Measurements from ENCODE around the gene RIPPLY3. TPM values are rescaled to one million over a fixed set of nuclear protein-coding genes. Genes with fewer than 3 reads are reported as not detected.
"Not testable (repeated sequence)": the region's sequence is repeated elsewhere in the genome, so short reads cannot be mapped to it uniquely, and the experiment has no call there.

RIPPLY3 gene
- total RNA-seq, 1 donor from 2014 or later = 0.26 TPM

GRCh38 chr21:37045149-37045548 lies 38.6 kb downstream of the RIPPLY3 start:
- Mint-ChIP-seq H3K36me3 (ENCODE audit: low read depth) (no peaks in the 10 kb centered on the region), H3K27me3 (peaks cover 27% of the 10 kb centered on the region), H3K9me3 (no peaks in the 10 kb centered on the region), H3K4me3 (no peak overlapping the region), H3K4me1 (peaks cover 8% of the 10 kb centered on the region), H3K27ac (no peak overlapping the region)
- intact Hi-C loops (cut with micrococcal nuclease) = no loop called here
- DNase-seq = no peak

GRCh38 chr21:37045556-37045955 lies 39.1 kb downstream of the RIPPLY3 start:
- H3K4me1 Mint-ChIP-seq = peaks cover 8% of the 10 kb centered on the region
- H3K4me3 Mint-ChIP-seq = no peak overlapping the region
- intact Hi-C loops (cut with micrococcal nuclease) = no loop called here
- no peak for DNase-seq
- no peak overlapping the region for H3K27ac Mint-ChIP-seq
- H3K36me3 Mint-ChIP-seq (ENCODE audit: low read depth) = no peaks in the 10 kb centered on the region
- H3K9me3 Mint-ChIP-seq = no peaks in the 10 kb centered on the region
- peaks cover 27% of the 10 kb centered on the region for H3K27me3 Mint-ChIP-seq

- Mint-ChIP-seq H3K27ac (no peak overlapping the region), H3K9me3 (no peaks in the 10 kb centered on the region), H3K36me3 (ENCODE audit: low read depth) (no peaks in the 10 kb centered on the region), H3K4me3 (no peak overlapping the region), H3K27me3 (peaks cover 29% of the 10 kb centered on the region), H3K4me1 (peaks cover 8% of the 10 kb centered on the region)
- intact Hi-C loops (cut with micrococcal nuclease) = no loop called here
- DNase-seq = no peak
Measured at GRCh38 chr21:37047079-37047478, 40.6 kb downstream of the RIPPLY3 start.

- H3K27me3 Mint-ChIP-seq = peaks cover 34% of the 10 kb centered on the region
- H3K4me3 Mint-ChIP-seq; H3K4me1 Mint-ChIP-seq; H3K9me3 Mint-ChIP-seq; DNase-seq; H3K27ac Mint-ChIP-seq; H3K36me3 Mint-ChIP-seq (ENCODE audit: low read depth); intact Hi-C loops (cut with micrococcal nuclease): not testable (repeated sequence)
Measured at GRCh38 chr21:37049741-37050140, 43.2 kb downstream of the RIPPLY3 start.

GRCh38 chr21:37055271-37055855 lies 48.9 kb downstream of the RIPPLY3 start:
- DNase-seq = no peak
- Mint-ChIP-seq H3K4me1 (peaks cover 1% of the 10 kb centered on the region), H3K36me3 (ENCODE audit: low read depth) (no peaks in the 10 kb centered on the region), H3K9me3 (no peaks in the 10 kb centered on the region), H3K27ac (no peak overlapping the region), H3K4me3 (no peak overlapping the region), H3K27me3 (peaks cover 13% of the 10 kb centered on the region)
- intact Hi-C loops (cut with micrococcal nuclease) = no loop called here

GRCh38 chr21:37057614-37058013 lies 51.1 kb downstream of the RIPPLY3 start:
- intact Hi-C loops (cut with micrococcal nuclease) = no loop called here
- no peak overlapping the region for H3K27ac Mint-ChIP-seq
- H3K36me3 Mint-ChIP-seq (ENCODE audit: low read depth) = no peaks in the 10 kb centered on the region
- no peak for DNase-seq
- H3K4me3 Mint-ChIP-seq = no peak overlapping the region
- peaks cover 1% of the 10 kb centered on the region for H3K4me1 Mint-ChIP-seq
- no peaks in the 10 kb centered on the region for H3K9me3 Mint-ChIP-seq
- H3K27me3 Mint-ChIP-seq = peaks cover 11% of the 10 kb centered on the region

GRCh38 chr21:37058261-37058660 lies 51.8 kb downstream of the RIPPLY3 start:
- peaks cover 10% of the 10 kb centered on the region for H3K27me3 Mint-ChIP-seq
- no peak overlapping the region for H3K27ac Mint-ChIP-seq
- intact Hi-C loops (cut with micrococcal nuclease) = no loop called here
- no peaks in the 10 kb centered on the region for H3K36me3 Mint-ChIP-seq (ENCODE audit: low read depth)
- H3K9me3 Mint-ChIP-seq = no peaks in the 10 kb centered on the region
- H3K4me1 Mint-ChIP-seq = peaks cover 1% of the 10 kb centered on the region
- no peak overlapping the region for H3K4me3 Mint-ChIP-seq
- no peak for DNase-seq

GRCh38 chr21:37059181-37059580 lies 52.7 kb downstream of the RIPPLY3 start:
- Mint-ChIP-seq H3K4me3 (no peak overlapping the region), H3K27me3 (peaks cover 7% of the 10 kb centered on the region), H3K36me3 (ENCODE audit: low read depth) (no peaks in the 10 kb centered on the region), H3K27ac (no peak overlapping the region), H3K9me3 (no peaks in the 10 kb centered on the region), H3K4me1 (peaks cover 1% of the 10 kb centered on the region)
- intact Hi-C loops (cut with micrococcal nuclease) = no loop called here
- no peak for DNase-seq

GRCh38 chr21:37060296-37060695 lies 53.8 kb downstream of the RIPPLY3 start:
- H3K27ac Mint-ChIP-seq = no peak overlapping the region
- peaks cover under 1% of the 10 kb centered on the region for H3K27me3 Mint-ChIP-seq
- H3K36me3 Mint-ChIP-seq (ENCODE audit: low read depth) = no peaks in the 10 kb centered on the region
- peaks cover 1% of the 10 kb centered on the region for H3K4me1 Mint-ChIP-seq
- H3K4me3 Mint-ChIP-seq = no peak overlapping the region
- H3K9me3 Mint-ChIP-seq = no peaks in the 10 kb centered on the region
- DNase-seq = no peak
- intact Hi-C loops (cut with micrococcal nuclease) = no loop called here

- DNase-seq = no peak
- Mint-ChIP-seq H3K27ac (no peak overlapping the region), H3K4me3 (no peak overlapping the region), H3K9me3 (no peaks in the 10 kb centered on the region), H3K36me3 (ENCODE audit: low read depth) (no peaks in the 10 kb centered on the region), H3K27me3 (no peaks in the 10 kb centered on the region), H3K4me1 (peaks cover 1% of the 10 kb centered on the region)
- intact Hi-C loops (cut with micrococcal nuclease) = no loop called here
Measured at GRCh38 chr21:37061926-37062592, 55.6 kb downstream of the RIPPLY3 start.

GRCh38 chr21:37062593-37062935 lies 56.1 kb downstream of the RIPPLY3 start:
- Mint-ChIP-seq H3K27ac (no peak overlapping the region), H3K4me3 (no peak overlapping the region), H3K4me1 (peaks cover 1% of the 10 kb centered on the region), H3K27me3 (no peaks in the 10 kb centered on the region), H3K36me3 (ENCODE audit: low read depth) (peaks cover 2% of the 10 kb centered on the region), H3K9me3 (no peaks in the 10 kb centered on the region)
- no peak for DNase-seq
- intact Hi-C loops (cut with micrococcal nuclease) = no loop called here

GRCh38 chr21:37063433-37063832 lies 56.9 kb downstream of the RIPPLY3 start:
- Mint-ChIP-seq H3K4me1 (peaks cover 1% of the 10 kb centered on the region), H3K9me3 (no peaks in the 10 kb centered on the region), H3K4me3 (no peak overlapping the region), H3K27ac (no peak overlapping the region), H3K27me3 (no peaks in the 10 kb centered on the region), H3K36me3 (ENCODE audit: low read depth) (peaks cover 3% of the 10 kb centered on the region)
- intact Hi-C loops (cut with micrococcal nuclease) = no loop called here
- DNase-seq = no peak

GRCh38 chr21:37064841-37065240 lies 58.3 kb downstream of the RIPPLY3 start:
- peaks cover 1% of the 10 kb centered on the region for H3K4me1 Mint-ChIP-seq
- intact Hi-C loops (cut with micrococcal nuclease) = no loop called here
- no peak overlapping the region for H3K27ac Mint-ChIP-seq
- no peaks in the 10 kb centered on the region for H3K9me3 Mint-ChIP-seq
- no peak overlapping the region for H3K4me3 Mint-ChIP-seq
- no peaks in the 10 kb centered on the region for H3K27me3 Mint-ChIP-seq
- no peak for DNase-seq
- peaks cover 8% of the 10 kb centered on the region for H3K36me3 Mint-ChIP-seq (ENCODE audit: low read depth)

- DNase-seq = no peak
- H3K27me3 Mint-ChIP-seq = no peaks in the 10 kb centered on the region
- peaks cover 2% of the 10 kb centered on the region for H3K4me1 Mint-ChIP-seq
- H3K9me3 Mint-ChIP-seq = no peaks in the 10 kb centered on the region
- intact Hi-C loops (cut with micrococcal nuclease) = no loop called here
- H3K4me3 Mint-ChIP-seq = no peak overlapping the region
- peaks cover 13% of the 10 kb centered on the region for H3K36me3 Mint-ChIP-seq (ENCODE audit: low read depth)
- no peak overlapping the region for H3K27ac Mint-ChIP-seq
Measured at GRCh38 chr21:37065561-37066177, 59.2 kb downstream of the RIPPLY3 start.

Data from activated CD4-positive, alpha-beta T cell treated with anti-CD3 and anti-CD28 coated beads, Interleukin-2, amount 10 ng/mL, durations not matched to agents 24 days and 14 days (primary cell).